ENCODE data around the gene GOLPH3.

DNA sequence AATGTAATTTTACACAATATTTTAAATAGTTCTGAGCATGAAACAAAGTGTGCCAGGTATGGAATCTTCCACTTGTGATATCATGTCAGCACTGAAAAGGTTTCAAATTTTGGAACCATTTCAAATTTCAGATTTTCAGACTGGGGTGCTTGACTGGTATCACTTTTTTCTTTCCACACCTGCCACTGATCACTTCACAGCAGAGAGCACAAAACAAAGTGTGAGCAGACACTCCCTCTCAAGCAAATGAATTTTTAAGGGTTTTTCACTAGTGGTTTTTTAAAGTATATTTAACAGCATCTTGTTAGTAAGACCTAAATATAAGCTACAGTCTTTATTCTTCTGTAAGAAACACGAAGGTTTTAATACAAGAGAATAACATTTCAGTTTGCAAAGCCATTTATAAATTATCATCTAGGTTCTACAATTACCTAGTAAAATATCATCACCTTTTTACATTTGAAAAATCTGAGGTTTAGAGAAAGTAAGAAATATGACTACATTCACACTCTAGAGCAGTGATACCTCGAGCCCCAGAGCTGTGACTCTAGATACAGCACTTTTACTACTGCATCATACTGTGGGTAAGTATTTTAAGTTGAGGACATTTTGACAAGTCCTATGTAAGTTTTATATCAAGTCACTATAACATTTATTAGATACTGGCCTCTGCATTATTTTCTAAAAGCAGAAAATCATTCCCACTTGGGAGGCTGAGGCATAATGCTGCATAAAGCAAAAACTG is 14.6 kb downstream of the GOLPH3 start:
- TF ChIP-seq, protein P1, sequence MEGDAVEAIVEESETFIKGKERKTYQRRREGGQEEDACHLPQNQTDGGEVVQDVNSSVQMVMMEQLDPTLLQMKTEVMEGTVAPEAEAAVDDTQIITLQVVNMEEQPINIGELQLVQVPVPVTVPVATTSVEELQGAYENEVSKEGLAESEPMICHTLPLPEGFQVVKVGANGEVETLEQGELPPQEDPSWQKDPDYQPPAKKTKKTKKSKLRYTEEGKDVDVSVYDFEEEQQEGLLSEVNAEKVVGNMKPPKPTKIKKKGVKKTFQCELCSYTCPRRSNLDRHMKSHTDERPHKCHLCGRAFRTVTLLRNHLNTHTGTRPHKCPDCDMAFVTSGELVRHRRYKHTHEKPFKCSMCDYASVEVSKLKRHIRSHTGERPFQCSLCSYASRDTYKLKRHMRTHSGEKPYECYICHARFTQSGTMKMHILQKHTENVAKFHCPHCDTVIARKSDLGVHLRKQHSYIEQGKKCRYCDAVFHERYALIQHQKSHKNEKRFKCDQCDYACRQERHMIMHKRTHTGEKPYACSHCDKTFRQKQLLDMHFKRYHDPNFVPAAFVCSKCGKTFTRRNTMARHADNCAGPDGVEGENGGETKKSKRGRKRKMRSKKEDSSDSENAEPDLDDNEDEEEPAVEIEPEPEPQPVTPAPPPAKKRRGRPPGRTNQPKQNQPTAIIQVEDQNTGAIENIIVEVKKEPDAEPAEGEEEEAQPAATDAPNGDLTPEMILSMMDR (IDR thresholded peaks at IDR 0.05 in 2 of 3, conservative IDR thresholded peaks at IDR 0.05 in 1 of 3; ENCODE audit: borderline replicate concordance in 1 of 3, insufficient read depth in 1 of 3, low read depth in 2 of 3, low read length in 2 of 3): no peak
- TF ChIP-seq POLR2A (IDR thresholded peaks at IDR 0.05; ENCODE audit: borderline replicate concordance, extremely low read depth, insufficient read depth, insufficient read length) (no peak), SIN3A (IDR thresholded peaks at IDR 0.05; ENCODE audit: low read depth) (no peak), POLR2AphosphoS5 (IDR thresholded peaks at IDR 0.05; ENCODE audit: low read depth, low read length) (no peak), ZNF274 (IDR thresholded peaks at IDR 0.05; ENCODE audit: low read depth, low read length) (no peak), EZH2 (IDR thresholded peaks at IDR 0.05) (no peak)
- TF ChIP-seq, protein P2, sequence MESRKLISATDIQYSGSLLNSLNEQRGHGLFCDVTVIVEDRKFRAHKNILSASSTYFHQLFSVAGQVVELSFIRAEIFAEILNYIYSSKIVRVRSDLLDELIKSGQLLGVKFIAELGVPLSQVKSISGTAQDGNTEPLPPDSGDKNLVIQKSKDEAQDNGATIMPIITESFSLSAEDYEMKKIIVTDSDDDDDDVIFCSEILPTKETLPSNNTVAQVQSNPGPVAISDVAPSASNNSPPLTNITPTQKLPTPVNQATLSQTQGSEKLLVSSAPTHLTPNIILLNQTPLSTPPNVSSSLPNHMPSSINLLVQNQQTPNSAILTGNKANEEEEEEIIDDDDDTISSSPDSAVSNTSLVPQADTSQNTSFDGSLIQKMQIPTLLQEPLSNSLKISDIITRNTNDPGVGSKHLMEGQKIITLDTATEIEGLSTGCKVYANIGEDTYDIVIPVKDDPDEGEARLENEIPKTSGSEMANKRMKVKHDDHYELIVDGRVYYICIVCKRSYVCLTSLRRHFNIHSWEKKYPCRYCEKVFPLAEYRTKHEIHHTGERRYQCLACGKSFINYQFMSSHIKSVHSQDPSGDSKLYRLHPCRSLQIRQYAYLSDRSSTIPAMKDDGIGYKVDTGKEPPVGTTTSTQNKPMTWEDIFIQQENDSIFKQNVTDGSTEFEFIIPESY (IDR thresholded peaks at IDR 0.05; ENCODE audit: extremely low read depth, insufficient replicate concordance, low read length): no peak

Measured in HCT116 (cell line).